PC-9 (cell line): ENCODE results near the gene WNT9B.

ENCODE experiments used
- EZH2 ChIP-seq: fragments of 200-600 bp; sonication (generic); IDR thresholded peaks from 2 replicates; pipeline ENCODE4 v1.8.0; 2017; ENCODE audit warnings: antibody characterized with exemption, low read depth
- TF ChIP-seq, protein P1 (sequence below): fragments of 200-600 bp; sonication (generic); conservative IDR thresholded peaks from 2 replicates; pipeline ENCODE4 v1.6.1; 2017; ENCODE audit warnings: mixed run types, antibody characterized with exemption, mild to moderate bottlenecking, moderate library complexity

DNA sequence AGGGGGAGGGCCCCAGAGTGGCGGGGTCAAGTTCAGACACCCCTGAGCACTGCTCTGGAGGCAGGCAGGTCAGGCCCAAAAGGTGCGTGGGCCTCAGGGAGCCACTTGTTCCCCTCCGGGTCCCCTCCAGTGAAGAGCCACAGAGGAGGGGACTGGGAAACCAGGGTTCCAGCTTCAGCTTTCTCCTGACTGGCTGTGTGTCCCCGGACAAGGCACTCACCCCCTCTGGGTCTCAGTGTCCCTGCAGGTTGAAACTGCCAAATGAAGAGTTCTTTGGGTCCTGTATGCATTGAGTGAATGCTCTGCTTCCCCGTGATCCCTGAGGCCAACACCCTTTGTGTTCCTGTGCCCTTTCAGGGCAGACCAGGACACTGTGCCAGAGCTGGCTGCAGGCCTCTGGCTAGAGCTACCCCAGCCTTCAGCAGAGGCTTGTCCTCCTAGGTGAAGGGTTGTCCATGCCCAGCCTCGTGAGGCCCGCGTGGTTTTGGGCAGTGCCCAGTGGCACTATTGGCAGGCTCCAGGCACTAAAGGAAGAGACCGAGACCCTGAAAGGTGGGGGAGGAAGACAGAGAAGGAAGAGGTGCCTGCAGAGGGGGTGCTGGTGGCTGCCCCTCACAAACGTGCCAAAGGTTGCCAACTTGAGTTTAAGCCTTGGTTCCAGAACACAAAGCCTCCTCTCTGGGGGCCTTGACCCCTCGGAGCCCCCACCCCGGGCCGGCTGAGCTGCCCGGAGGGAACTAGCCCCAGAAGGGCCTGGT is 19.6 kb upstream of the WNT9B start:
- TF ChIP-seq, protein P1, sequence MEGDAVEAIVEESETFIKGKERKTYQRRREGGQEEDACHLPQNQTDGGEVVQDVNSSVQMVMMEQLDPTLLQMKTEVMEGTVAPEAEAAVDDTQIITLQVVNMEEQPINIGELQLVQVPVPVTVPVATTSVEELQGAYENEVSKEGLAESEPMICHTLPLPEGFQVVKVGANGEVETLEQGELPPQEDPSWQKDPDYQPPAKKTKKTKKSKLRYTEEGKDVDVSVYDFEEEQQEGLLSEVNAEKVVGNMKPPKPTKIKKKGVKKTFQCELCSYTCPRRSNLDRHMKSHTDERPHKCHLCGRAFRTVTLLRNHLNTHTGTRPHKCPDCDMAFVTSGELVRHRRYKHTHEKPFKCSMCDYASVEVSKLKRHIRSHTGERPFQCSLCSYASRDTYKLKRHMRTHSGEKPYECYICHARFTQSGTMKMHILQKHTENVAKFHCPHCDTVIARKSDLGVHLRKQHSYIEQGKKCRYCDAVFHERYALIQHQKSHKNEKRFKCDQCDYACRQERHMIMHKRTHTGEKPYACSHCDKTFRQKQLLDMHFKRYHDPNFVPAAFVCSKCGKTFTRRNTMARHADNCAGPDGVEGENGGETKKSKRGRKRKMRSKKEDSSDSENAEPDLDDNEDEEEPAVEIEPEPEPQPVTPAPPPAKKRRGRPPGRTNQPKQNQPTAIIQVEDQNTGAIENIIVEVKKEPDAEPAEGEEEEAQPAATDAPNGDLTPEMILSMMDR = no peak
- TF ChIP-seq EZH2 = no peak
